ENCODE data around the gene SPATA2. TPM values are rescaled to one million over a fixed set of nuclear protein-coding genes. Genes with fewer than 3 reads are reported as not detected.
"Not testable (repeated sequence)": the region's sequence is repeated elsewhere in the genome, so short reads cannot be mapped to it uniquely, and the experiment has no call there.

Gene SPATA2
- total and polyA plus RNA-seq, 12 donors, result 2.8 to 9.3 (median 6.1) TPM

DNA sequence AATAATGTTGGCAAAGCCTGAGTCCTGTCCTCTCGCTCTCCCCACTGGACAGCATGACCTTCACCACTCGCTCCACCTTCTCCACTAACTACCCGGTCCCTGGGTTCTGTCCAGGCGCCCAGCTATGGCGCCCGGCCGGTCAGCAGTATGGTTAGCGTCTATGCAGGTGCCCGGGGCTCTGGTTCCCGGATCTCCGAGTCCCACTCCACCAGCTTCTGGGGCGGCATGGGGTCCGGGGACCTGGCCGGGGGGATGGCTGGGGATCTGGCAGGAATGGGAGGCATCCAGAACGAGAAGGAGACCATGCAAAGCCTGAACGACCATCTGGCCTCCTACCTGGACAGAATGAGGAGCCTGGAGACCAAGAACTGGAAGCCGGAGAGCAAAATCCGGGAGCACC lies 41.4 kb upstream of the SPATA2 start:
- intact Hi-C loops (cut with DNase I), result no loop called here
- Histone ChIP-seq H3K36me3 (replicated peaks in 1 of 2) (peaks cover 0 to 47% of the 10 kb centered on the region in 2 donors), H3K9me3 (replicated peaks in 1 of 3) (no peaks in the 10 kb centered on the region), H3K27ac (no peak overlapping the region), H3K4me1 (replicated peaks in 1 of 2) (peaks cover 0 to 4% of the 10 kb centered on the region in 2 donors), H3K4me3 (no peak overlapping the region), H3K27me3 (no peaks in the 10 kb centered on the region)
- TF ChIP-seq CTCF (IDR thresholded peaks at IDR 0.05) (no peak), POLR2A (IDR thresholded peaks at IDR 0.05) (no peak)
- no peak for DNase-seq
- WGBS, 4 donors, result 89 to 96% (median 94%) methylated on average over 14 to 18 of the region's 18 CpGs

DNA sequence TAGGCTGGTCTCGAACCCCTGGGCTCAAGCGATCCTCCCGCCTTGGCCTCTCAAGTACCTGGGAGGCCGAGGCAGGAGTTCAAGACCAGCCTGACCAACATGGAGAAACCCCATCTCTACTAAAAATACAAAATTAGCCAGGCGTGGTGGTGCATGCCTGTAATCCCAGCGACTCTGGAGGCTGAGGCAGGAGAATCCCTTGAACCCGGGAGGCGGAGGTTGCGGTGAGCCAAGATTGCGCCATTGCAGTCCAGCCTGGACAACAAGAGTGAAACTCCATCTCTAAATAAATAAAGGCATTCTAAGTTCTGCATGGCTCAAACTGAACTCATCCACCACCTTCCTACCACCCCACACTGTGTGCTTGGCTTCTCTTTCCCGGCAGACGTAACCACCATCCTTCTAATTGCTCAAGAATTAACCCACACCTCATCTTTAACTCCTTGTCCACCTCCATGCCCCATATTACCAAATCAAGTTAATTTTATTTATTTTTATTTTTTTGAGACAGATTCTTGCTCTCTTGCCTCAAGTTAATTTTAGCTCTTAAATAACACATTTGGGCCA lies 40.6 kb upstream of the SPATA2 start:
- WGBS, 4 donors, result 87 to 93% (median 90%) methylated on average over 10 to 12 of the region's 12 CpGs
- H3K27ac ChIP-seq; DNase-seq; H3K9me3 ChIP-seq (replicated peaks in 1 of 3); intact Hi-C loops (cut with DNase I); H3K4me1 ChIP-seq (replicated peaks in 1 of 2); H3K4me3 ChIP-seq; H3K27me3 ChIP-seq: not testable (repeated sequence)
- peaks cover 0 to 55% of the 10 kb centered on the region in 2 donors for H3K36me3 ChIP-seq (replicated peaks in 1 of 2)

- intact Hi-C loops (cut with DNase I), result no loop called here
- Histone ChIP-seq H3K36me3 (replicated peaks in 1 of 2) (peaks cover 0 to 62% of the 10 kb centered on the region in 2 donors), H3K4me1 (replicated peaks in 1 of 2) (peaks cover 0 to 13% of the 10 kb centered on the region in 2 donors), H3K27ac (no peak overlapping the region), H3K4me3 (no peak overlapping the region), H3K9me3 (replicated peaks in 1 of 3) (no peaks in the 10 kb centered on the region), H3K27me3 (no peaks in the 10 kb centered on the region)
- TF ChIP-seq CTCF (IDR thresholded peaks at IDR 0.05), result no peak
- TF ChIP-seq POLR2A (IDR thresholded peaks at IDR 0.05), result no peak
- 95 to 96% (median 95%) methylated on average over 3 of the region's 3 CpGs for WGBS, 4 donors
- DNase-seq, result no peak
These were observed 39.8 kb upstream of the SPATA2 start for GRCh38 chr20:49955167-49955566.

DNA sequence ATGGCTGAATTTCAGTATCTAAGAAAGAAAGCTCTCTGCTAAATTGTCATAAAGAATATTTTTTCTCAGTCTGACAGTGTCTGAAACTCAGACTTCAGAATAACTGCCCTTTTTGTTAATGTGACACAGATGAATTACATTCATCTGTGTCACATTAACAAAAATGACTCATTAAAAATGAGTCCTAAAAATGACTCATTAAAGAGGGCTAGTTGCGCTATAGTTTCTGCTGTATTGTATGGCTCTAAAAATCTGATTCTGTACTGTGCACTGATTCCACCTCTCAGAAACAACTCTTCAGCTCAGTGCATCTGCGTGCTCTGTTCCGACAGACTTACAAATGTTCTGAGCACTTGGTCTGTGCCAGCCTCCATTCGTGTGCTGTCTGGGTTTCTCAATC lies 35.8 kb upstream of the SPATA2 start:
- WGBS, 4 donors, result 75 to 86% (median 80%) methylated on average over 4 of the region's 4 CpGs
- H3K36me3 ChIP-seq (replicated peaks in 1 of 2), result peaks cover 0 to 92% of the 10 kb centered on the region in 2 donors
- no peak overlapping the region for H3K4me3 ChIP-seq
- intact Hi-C loops (cut with DNase I), result no loop called here
- no peaks in the 10 kb centered on the region for H3K27me3 ChIP-seq
- TF ChIP-seq CTCF (IDR thresholded peaks at IDR 0.05) (no peak), POLR2A (IDR thresholded peaks at IDR 0.05) (no peak)
- H3K9me3 ChIP-seq (replicated peaks in 1 of 3), result no peaks in the 10 kb centered on the region
- no peak for DNase-seq
- H3K4me1 ChIP-seq (replicated peaks in 1 of 2), result peaks cover 0 to 9% of the 10 kb centered on the region in 2 donors
- H3K27ac ChIP-seq, result no peak overlapping the region

- H3K36me3 ChIP-seq (replicated peaks in 1 of 2), result peaks cover 0 to 94% of the 10 kb centered on the region in 2 donors
- intact Hi-C loops (cut with DNase I), result no loop called here
These were observed 33.6 kb upstream of the SPATA2 start for GRCh38 chr20:49948809-49949507.

More at GRCh38 chr20:49948809-49949507, 33.6 kb upstream of the SPATA2 start:
- Histone ChIP-seq H3K9me3 (replicated peaks in 1 of 3) (no peaks in the 10 kb centered on the region), H3K4me3 (no peak overlapping the region), H3K27ac (no peak overlapping the region), H3K27me3 (no peaks in the 10 kb centered on the region), H3K4me1 (replicated peaks in 1 of 2) (peaks cover 0 to 25% of the 10 kb centered on the region in 2 donors)
- no peak for DNase-seq
- WGBS, 4 donors, result 89 to 93% (median 92%) methylated on average over 11 of the region's 11 CpGs
- TF ChIP-seq POLR2A (IDR thresholded peaks at IDR 0.05), result no peak

All from adrenal gland (tissue), 12 donors.